Measurements from ENCODE around the gene AUTS2.

AUTS2 gene

GRCh38 chr7:70240873-70241272, 642.6 kb downstream of the AUTS2 start:
- Histone ChIP-seq H3K9ac (ENCODE audit: insufficient read length, low read depth) (no peak overlapping the region), H3K36me3 (ENCODE audit: insufficient read depth, insufficient read length, low read length) (no peaks in the 10 kb centered on the region), H3K4me3 (ENCODE audit: insufficient read length, low read depth) (no peak overlapping the region), H3K27me3 (ENCODE audit: insufficient read depth, insufficient read length) (no peaks in the 10 kb centered on the region), H3K4me1 (ENCODE audit: insufficient read depth, insufficient read length) (no peaks in the 10 kb centered on the region), H3K9me3 (ENCODE audit: insufficient read depth, low read length) (no peaks in the 10 kb centered on the region)
- TF ChIP-seq ZNF274 (IDR thresholded peaks at IDR 0.05; ENCODE audit: low read depth, low read length) (no peak), SUZ12 (IDR thresholded peaks at IDR 0.05; ENCODE audit: extremely low read depth, insufficient read depth, insufficient read length) (no peak), YY1 (IDR thresholded peaks at IDR 0.05; ENCODE audit: insufficient read depth, insufficient read length) (no peak)
- DNase-seq (ENCODE audit: low read depth, low spot score): no peak

GRCh38 chr7:70241536-70242175, 643.4 kb downstream of the AUTS2 start:
- no peaks in the 10 kb centered on the region for H3K27me3 ChIP-seq (ENCODE audit: insufficient read depth, insufficient read length)
- H3K36me3 ChIP-seq (ENCODE audit: insufficient read depth, insufficient read length, low read length): no peaks in the 10 kb centered on the region
- no peak overlapping the region for H3K9ac ChIP-seq (ENCODE audit: insufficient read length, low read depth)
- no peaks in the 10 kb centered on the region for H3K4me1 ChIP-seq (ENCODE audit: insufficient read depth, insufficient read length)
- no peaks in the 10 kb centered on the region for H3K9me3 ChIP-seq (ENCODE audit: insufficient read depth, low read length)
- no peak for DNase-seq (ENCODE audit: low read depth, low spot score)
- no peak for TF ChIP-seq YY1 (IDR thresholded peaks at IDR 0.05; ENCODE audit: insufficient read depth, insufficient read length)
- TF ChIP-seq ZNF274 (IDR thresholded peaks at IDR 0.05; ENCODE audit: low read depth, low read length): no peak
- no peak for TF ChIP-seq SUZ12 (IDR thresholded peaks at IDR 0.05; ENCODE audit: extremely low read depth, insufficient read depth, insufficient read length)
- H3K4me3 ChIP-seq (ENCODE audit: insufficient read length, low read depth): no peak overlapping the region

- Histone ChIP-seq H3K36me3 (ENCODE audit: insufficient read depth, insufficient read length, low read length) (no peaks in the 10 kb centered on the region), H3K27me3 (ENCODE audit: insufficient read depth, insufficient read length) (no peaks in the 10 kb centered on the region), H3K4me1 (ENCODE audit: insufficient read depth, insufficient read length) (no peaks in the 10 kb centered on the region), H3K4me3 (ENCODE audit: insufficient read length, low read depth) (no peak overlapping the region), H3K9ac (ENCODE audit: insufficient read length, low read depth) (no peak overlapping the region), H3K9me3 (ENCODE audit: insufficient read depth, low read length) (no peaks in the 10 kb centered on the region)
- TF ChIP-seq ZNF274 (IDR thresholded peaks at IDR 0.05; ENCODE audit: low read depth, low read length) (no peak), SUZ12 (IDR thresholded peaks at IDR 0.05; ENCODE audit: extremely low read depth, insufficient read depth, insufficient read length) (no peak), YY1 (IDR thresholded peaks at IDR 0.05; ENCODE audit: insufficient read depth, insufficient read length) (no peak)
- no peak for DNase-seq (ENCODE audit: low read depth, low spot score)
Measured at GRCh38 chr7:70242826-70243225, 644.6 kb downstream of the AUTS2 start.

GRCh38 chr7:70243443-70243842, 645.2 kb downstream of the AUTS2 start:
- no peak overlapping the region for H3K9ac ChIP-seq (ENCODE audit: insufficient read length, low read depth)
- no peak for TF ChIP-seq ZNF274 (IDR thresholded peaks at IDR 0.05; ENCODE audit: low read depth, low read length)
- TF ChIP-seq YY1 (IDR thresholded peaks at IDR 0.05; ENCODE audit: insufficient read depth, insufficient read length): no peak
- no peak for TF ChIP-seq SUZ12 (IDR thresholded peaks at IDR 0.05; ENCODE audit: extremely low read depth, insufficient read depth, insufficient read length)
- DNase-seq (ENCODE audit: low read depth, low spot score): no peak
- H3K4me1 ChIP-seq (ENCODE audit: insufficient read depth, insufficient read length): no peaks in the 10 kb centered on the region
- no peaks in the 10 kb centered on the region for H3K36me3 ChIP-seq (ENCODE audit: insufficient read depth, insufficient read length, low read length)
- no peaks in the 10 kb centered on the region for H3K27me3 ChIP-seq (ENCODE audit: insufficient read depth, insufficient read length)
- no peaks in the 10 kb centered on the region for H3K9me3 ChIP-seq (ENCODE audit: insufficient read depth, low read length)
- no peak overlapping the region for H3K4me3 ChIP-seq (ENCODE audit: insufficient read length, low read depth)

- H3K4me1 ChIP-seq (ENCODE audit: insufficient read depth, insufficient read length): no peaks in the 10 kb centered on the region
- H3K9me3 ChIP-seq (ENCODE audit: insufficient read depth, low read length): no peaks in the 10 kb centered on the region
- TF ChIP-seq SUZ12 (IDR thresholded peaks at IDR 0.05; ENCODE audit: extremely low read depth, insufficient read depth, insufficient read length): no peak
- no peak for TF ChIP-seq YY1 (IDR thresholded peaks at IDR 0.05; ENCODE audit: insufficient read depth, insufficient read length)
- TF ChIP-seq ZNF274 (IDR thresholded peaks at IDR 0.05; ENCODE audit: low read depth, low read length): no peak
- no peaks in the 10 kb centered on the region for H3K27me3 ChIP-seq (ENCODE audit: insufficient read depth, insufficient read length)
- no peaks in the 10 kb centered on the region for H3K36me3 ChIP-seq (ENCODE audit: insufficient read depth, insufficient read length, low read length)
- no peak overlapping the region for H3K4me3 ChIP-seq (ENCODE audit: insufficient read length, low read depth)
- H3K9ac ChIP-seq (ENCODE audit: insufficient read length, low read depth): no peak overlapping the region
- no peak for DNase-seq (ENCODE audit: low read depth, low spot score)
Measured at GRCh38 chr7:70257921-70258320, 659.6 kb downstream of the AUTS2 start.

- Histone ChIP-seq H3K27me3 (ENCODE audit: insufficient read depth, insufficient read length) (no peaks in the 10 kb centered on the region), H3K9me3 (ENCODE audit: insufficient read depth, low read length) (no peaks in the 10 kb centered on the region), H3K36me3 (ENCODE audit: insufficient read depth, insufficient read length, low read length) (no peaks in the 10 kb centered on the region), H3K9ac (ENCODE audit: insufficient read length, low read depth) (no peak overlapping the region), H3K4me3 (ENCODE audit: insufficient read length, low read depth) (no peak overlapping the region), H3K4me1 (ENCODE audit: insufficient read depth, insufficient read length) (no peaks in the 10 kb centered on the region)
- DNase-seq (ENCODE audit: low read depth, low spot score): no peak
- TF ChIP-seq YY1 (IDR thresholded peaks at IDR 0.05; ENCODE audit: insufficient read depth, insufficient read length) (no peak), ZNF274 (IDR thresholded peaks at IDR 0.05; ENCODE audit: low read depth, low read length) (no peak), SUZ12 (IDR thresholded peaks at IDR 0.05; ENCODE audit: extremely low read depth, insufficient read depth, insufficient read length) (no peak)
Measured at GRCh38 chr7:70259502-70259901, 661.2 kb downstream of the AUTS2 start.

- no peaks in the 10 kb centered on the region for H3K4me1 ChIP-seq (ENCODE audit: insufficient read depth, insufficient read length)
- no peaks in the 10 kb centered on the region for H3K36me3 ChIP-seq (ENCODE audit: insufficient read depth, insufficient read length, low read length)
- no peaks in the 10 kb centered on the region for H3K27me3 ChIP-seq (ENCODE audit: insufficient read depth, insufficient read length)
- DNase-seq (ENCODE audit: low read depth, low spot score): no peak
- no peak overlapping the region for H3K9ac ChIP-seq (ENCODE audit: insufficient read length, low read depth)
- H3K4me3 ChIP-seq (ENCODE audit: insufficient read length, low read depth): no peak overlapping the region
- H3K9me3 ChIP-seq (ENCODE audit: insufficient read depth, low read length): no peaks in the 10 kb centered on the region
- TF ChIP-seq SUZ12 (IDR thresholded peaks at IDR 0.05; ENCODE audit: extremely low read depth, insufficient read depth, insufficient read length): no peak
- TF ChIP-seq YY1 (IDR thresholded peaks at IDR 0.05; ENCODE audit: insufficient read depth, insufficient read length): no peak
- TF ChIP-seq ZNF274 (IDR thresholded peaks at IDR 0.05; ENCODE audit: low read depth, low read length): no peak
Measured at GRCh38 chr7:70263471-70264255, 665.4 kb downstream of the AUTS2 start.
